GM08714 (cell line): ENCODE measurements around the gene ZBTB7C.

Source experiments
- H3K4me3 ChIP-seq: fragments of 200-500 bp; sonication (Bioruptor generic); 2 replicates; pipeline ENCODE4 v1.5.1; 2014; ENCODE audit warnings: mild to moderate bottlenecking, low read length, inconsistent platforms
- ZNF274 ChIP-seq: IDR thresholded peaks from 2 replicates; pipeline ENCODE4 v1.6.1; 2012; ENCODE audit warnings: mild to moderate bottlenecking, low read depth, low read length

Gene ZBTB7C

DNA sequence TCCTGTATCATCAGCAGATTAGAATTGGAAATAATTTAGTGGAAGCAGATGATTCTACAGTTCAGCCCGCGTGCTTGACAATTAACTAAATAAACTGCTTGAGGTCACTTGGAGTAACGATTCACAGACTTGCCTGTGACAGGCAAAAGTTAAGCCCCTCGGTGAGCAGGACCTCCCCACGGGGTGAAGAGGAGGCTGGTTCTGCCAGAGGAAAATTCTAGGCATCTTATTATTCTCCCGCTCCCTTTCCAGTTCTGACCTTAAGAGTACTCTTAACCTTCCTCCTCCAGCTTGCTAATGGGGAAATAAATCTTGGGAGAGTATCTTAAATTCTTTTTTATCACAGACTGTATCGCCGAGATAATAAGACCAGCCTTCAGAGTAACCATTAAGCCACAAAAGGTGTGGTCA lies 309.0 kb downstream of the ZBTB7C start:
- TF ChIP-seq ZNF274 = no peak
- no peak overlapping the region for H3K4me3 ChIP-seq

- TF ChIP-seq ZNF274 = no peak
- no peak overlapping the region for H3K4me3 ChIP-seq
Observed at GRCh38 chr18:48099481-48100164, 309.6 kb downstream of the ZBTB7C start.

DNA sequence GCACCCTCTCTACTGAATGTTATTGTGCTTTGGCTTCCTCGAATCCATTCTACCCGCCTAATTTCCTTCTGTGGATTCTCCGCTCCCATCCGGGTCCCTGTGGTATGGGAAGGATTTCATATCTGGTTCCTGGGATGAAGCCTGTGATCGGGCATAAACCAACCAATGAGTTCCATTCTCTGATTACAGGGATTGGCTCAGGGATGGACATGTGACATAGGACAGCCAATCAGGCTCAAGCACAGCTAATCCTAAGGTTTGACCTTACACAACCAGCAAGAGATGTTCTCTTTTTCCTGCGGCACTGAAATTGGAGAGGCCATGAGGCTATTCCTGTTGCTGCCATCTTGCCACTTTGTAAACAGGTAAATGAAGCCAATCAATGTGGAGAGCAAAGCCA lies 310.6 kb downstream of the ZBTB7C start:
- TF ChIP-seq ZNF274 = no peak
- no peak overlapping the region for H3K4me3 ChIP-seq

- TF ChIP-seq ZNF274 = no peak
- no peak overlapping the region for H3K4me3 ChIP-seq
Observed at GRCh38 chr18:48098007-48098406, 311.2 kb downstream of the ZBTB7C start.

DNA sequence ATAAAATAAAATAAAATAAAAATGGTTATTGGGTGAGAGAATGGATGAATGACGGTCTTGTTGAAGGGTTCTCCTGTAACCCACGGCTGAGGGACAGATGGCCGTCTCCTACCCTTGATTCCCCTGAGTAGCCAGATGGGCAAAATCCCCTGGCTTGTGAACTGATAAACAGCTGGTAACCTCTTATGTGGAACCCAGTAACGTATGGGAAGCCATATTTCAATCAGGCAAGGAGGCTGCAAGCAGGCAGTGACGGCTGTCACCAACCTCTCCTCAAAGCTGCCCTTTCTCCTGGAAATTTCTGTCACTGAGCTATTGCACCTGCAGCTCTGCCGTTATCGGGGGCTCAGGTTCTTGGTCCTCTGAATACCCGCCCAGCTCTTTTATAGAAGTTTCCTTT lies 313.5 kb downstream of the ZBTB7C start:
- no peak for TF ChIP-seq ZNF274

GRCh38 chr18:48093104-48093503 lies 316.1 kb downstream of the ZBTB7C start:
- H3K4me3 ChIP-seq = no peak overlapping the region
- TF ChIP-seq ZNF274 = no peak

More for the DNA sequence above, 313.5 kb downstream of the ZBTB7C start:
- no peak overlapping the region for H3K4me3 ChIP-seq

DNA sequence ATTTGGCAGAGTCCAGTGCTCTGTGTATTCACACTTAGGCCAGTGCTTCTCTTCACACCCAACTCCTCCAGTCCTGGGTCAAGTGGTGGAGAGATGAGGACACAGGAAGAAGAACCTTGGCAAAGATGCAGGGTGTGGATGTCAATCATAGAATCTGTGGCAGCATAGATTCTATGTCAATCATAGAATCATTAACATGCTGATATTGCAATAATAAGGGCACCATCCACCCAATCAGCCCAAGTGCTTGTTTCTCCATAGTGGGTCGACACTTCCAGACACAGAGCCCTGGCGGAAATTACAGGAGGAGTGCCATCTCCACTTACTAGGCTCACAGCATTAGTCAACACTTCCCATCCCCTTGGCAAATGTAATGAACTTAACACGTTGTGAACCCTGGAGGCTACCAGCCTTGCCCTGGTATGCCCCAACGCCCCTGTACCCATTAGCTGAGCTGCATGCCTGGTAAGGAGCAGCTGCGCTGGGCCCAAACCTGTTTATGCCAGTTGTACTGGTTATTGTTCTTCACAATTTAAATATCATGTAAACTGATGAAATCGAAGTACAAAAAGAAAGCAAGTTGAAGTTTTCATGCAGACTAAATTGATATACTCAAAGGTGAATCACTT lies 317.2 kb downstream of the ZBTB7C start:
- H3K4me3 ChIP-seq = no peak overlapping the region
- no peak for TF ChIP-seq ZNF274

GRCh38 chr18:48090702-48091101 lies 318.5 kb downstream of the ZBTB7C start:
- no peak for TF ChIP-seq ZNF274
- H3K4me3 ChIP-seq = no peak overlapping the region

- no peak overlapping the region for H3K4me3 ChIP-seq
- no peak for TF ChIP-seq ZNF274
Observed at GRCh38 chr18:48090021-48090420, 319.2 kb downstream of the ZBTB7C start.

- no peak for TF ChIP-seq ZNF274
- no peak overlapping the region for H3K4me3 ChIP-seq
Observed at GRCh38 chr18:48085781-48086487, 323.2 kb downstream of the ZBTB7C start.

DNA sequence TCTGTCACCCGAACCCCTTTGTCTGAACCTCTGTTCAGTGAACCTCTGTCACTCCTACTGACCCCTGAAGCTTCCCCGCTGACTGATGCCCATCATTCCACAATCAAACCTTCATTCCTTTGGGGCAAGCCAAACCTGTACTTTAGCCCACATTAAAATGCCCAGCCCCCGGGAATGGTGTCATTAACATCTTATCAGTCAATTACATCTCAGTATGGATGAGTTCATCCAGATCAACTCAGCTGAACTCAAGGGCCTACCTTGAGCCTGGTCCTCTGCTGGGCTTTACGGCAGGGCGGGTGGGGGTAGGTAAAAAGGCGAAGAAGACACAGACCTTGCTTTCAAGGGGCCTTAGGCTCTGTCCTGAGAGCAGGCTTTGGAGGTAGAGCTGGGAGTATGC lies 324.3 kb downstream of the ZBTB7C start:
- no peak for TF ChIP-seq ZNF274
- H3K4me3 ChIP-seq = no peak overlapping the region

DNA sequence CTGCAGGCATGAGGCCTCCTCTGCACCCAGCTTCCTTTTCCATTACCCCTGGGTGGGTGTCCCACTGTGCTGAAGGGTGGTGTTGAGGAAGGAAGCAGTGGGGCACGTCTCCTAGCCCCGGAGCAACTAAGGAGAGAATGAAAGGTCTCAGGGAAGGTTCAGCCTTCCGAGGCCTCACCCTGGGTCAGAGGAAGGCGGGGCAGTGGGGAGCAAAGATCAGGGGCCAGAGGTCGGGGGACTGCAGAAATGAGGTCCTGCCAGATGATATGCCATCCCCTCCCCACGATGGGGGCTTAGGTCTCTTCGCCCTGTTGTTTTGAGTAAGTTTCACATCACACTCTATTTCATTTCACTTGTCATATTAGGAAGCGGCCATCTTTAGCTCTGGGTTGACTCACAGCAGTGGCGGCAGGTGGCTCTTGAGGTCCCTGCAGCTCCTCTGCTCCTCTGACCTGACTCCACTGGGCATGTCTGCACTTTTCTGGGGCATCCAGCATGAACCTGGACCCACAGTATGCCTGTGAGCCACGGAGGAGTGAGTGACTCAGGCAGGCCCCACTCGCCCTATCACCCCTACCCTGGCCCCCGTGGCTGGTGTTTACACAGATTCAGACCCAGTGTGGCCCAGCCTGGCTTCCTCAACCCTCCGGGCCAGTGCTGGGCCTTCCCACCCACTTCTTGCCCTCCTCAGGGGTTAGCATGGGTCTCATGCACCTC lies 325.0 kb downstream of the ZBTB7C start:
- no peak for TF ChIP-seq ZNF274
- H3K4me3 ChIP-seq = no peak overlapping the region

DNA sequence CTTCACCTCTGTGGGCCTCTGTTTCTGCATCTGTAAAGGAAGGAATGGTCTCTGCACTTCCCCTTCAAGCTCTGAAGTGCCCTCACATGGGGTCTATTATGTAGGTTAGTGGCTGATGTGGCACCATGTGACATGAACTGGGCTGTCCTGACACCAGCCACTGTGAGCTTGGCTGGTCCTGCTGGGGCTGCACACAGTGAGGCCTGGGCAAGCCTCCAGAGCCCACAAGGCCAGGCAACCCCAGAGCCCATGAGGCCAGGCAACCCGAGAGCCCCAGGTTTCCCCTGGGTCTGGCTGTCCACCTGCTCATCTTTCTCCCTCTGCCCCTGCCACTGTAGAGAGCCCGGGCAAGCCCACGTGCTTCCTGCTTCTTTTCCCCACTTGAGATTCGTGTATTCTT lies 328.6 kb downstream of the ZBTB7C start:
- H3K4me3 ChIP-seq = no peak overlapping the region
- no peak for TF ChIP-seq ZNF274

DNA sequence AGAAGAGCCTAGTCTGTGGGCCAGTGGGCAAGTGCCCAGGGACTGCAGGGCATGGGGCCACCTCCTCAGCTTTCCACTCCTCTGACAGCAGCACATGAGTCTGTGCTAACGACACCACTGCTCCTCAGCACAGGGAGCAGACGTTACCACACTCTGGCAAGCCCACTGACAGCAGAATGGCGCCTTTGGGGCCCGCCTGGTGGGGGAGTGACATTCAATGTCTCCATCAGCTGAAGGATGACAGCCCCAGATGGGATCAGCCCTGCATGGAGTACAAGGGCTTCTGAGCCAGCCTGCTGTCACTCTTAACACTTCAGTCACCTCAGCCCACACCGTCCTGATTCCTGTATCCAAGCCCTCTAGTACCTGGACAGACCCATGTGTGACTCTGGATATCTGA lies 329.3 kb downstream of the ZBTB7C start:
- TF ChIP-seq ZNF274 = no peak
- no peak overlapping the region for H3K4me3 ChIP-seq
